ENCODE measurements around the gene URAD. TPM values are rescaled to one million over a fixed set of nuclear protein-coding genes. Genes with fewer than 3 reads are reported as not detected.
A peak's percentile ranks its signal among the peaks of the same experiment; 100 is the strongest.

The URAD gene
- total RNA-seq, 1 donor from 2014 or later: not detected

DNA sequence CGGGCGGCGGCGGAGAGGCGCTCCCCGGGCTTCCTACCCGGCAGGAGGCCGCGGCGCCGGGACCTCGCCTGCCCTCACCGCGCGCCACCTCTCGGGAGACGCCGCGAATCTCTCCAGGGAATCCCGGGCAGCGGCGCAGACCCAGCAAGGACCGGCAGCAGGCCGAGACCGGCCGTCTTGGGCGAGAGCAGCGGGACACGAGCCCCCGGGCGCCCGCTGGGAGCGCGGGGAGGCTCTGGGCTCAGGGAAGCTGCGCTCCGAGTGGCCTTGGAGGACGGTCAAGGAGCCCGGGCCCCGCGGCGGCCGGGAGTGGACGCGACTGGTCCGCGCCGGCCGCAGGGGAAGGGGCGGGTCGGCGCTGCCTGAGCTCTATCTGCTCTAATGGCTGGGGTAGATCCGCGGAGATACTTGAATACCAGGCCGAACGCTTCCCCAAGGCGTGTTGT is 34.1 kb downstream of the URAD start:
- peaks cover 17% of the 10 kb centered on the region for H3K4me1 ChIP-seq
- intact Hi-C loops (cut with micrococcal nuclease): no loop called here
- TF ChIP-seq, protein P1, sequence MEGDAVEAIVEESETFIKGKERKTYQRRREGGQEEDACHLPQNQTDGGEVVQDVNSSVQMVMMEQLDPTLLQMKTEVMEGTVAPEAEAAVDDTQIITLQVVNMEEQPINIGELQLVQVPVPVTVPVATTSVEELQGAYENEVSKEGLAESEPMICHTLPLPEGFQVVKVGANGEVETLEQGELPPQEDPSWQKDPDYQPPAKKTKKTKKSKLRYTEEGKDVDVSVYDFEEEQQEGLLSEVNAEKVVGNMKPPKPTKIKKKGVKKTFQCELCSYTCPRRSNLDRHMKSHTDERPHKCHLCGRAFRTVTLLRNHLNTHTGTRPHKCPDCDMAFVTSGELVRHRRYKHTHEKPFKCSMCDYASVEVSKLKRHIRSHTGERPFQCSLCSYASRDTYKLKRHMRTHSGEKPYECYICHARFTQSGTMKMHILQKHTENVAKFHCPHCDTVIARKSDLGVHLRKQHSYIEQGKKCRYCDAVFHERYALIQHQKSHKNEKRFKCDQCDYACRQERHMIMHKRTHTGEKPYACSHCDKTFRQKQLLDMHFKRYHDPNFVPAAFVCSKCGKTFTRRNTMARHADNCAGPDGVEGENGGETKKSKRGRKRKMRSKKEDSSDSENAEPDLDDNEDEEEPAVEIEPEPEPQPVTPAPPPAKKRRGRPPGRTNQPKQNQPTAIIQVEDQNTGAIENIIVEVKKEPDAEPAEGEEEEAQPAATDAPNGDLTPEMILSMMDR (IDR thresholded peaks at IDR 0.05; ENCODE audit: borderline replicate concordance): no peak
- H3K9me3 ChIP-seq (replicated peaks): peaks cover 9% of the 10 kb centered on the region
- no peak overlapping the region for H3K27ac ChIP-seq (replicated peaks)
- peak overlapping the region; percentile 62 for H3K4me3 ChIP-seq
- H3K27me3 ChIP-seq (ENCODE audit: low read depth): peaks cover 99% of the 10 kb centered on the region
- no peaks in the 10 kb centered on the region for H3K36me3 ChIP-seq
- no peak for DNase-seq

DNA sequence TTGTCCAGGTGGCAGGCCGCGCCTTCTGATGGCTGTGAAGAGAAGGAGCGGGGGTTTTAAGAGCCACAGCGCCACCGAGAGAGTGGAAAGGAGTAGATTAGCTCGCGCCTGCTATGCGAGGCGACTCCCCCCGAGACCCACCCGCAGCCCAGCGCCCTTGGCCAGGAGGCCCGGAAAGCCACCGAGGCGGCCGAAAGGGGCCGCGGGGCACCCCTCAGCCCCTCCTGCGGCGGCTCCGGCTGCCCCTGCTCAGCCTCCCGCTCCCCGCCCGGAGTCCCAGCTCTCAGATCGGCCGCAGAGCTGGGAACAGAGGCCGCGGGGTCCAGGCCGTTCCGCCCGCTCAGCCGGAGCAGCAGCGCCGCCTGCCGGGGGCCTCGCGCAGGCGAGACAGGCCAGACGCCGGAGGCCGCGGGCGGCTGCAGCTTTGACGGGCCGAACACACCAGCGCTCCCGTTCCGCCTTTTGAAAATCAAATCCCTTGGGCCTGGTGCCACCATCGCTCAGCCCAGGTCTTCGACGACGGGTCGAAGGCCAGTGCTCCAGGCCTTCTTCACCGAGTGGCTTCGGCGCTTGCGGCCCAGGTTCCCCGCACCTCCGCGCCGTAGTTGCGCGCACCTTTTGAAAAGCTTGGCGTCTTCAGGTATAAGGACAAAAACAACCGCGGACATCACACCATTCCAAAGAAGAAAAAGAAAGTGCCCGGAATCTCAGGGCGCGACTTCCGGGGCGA is 34.7 kb downstream of the URAD start:
- intact Hi-C loops (cut with micrococcal nuclease): no loop called here

DNA sequence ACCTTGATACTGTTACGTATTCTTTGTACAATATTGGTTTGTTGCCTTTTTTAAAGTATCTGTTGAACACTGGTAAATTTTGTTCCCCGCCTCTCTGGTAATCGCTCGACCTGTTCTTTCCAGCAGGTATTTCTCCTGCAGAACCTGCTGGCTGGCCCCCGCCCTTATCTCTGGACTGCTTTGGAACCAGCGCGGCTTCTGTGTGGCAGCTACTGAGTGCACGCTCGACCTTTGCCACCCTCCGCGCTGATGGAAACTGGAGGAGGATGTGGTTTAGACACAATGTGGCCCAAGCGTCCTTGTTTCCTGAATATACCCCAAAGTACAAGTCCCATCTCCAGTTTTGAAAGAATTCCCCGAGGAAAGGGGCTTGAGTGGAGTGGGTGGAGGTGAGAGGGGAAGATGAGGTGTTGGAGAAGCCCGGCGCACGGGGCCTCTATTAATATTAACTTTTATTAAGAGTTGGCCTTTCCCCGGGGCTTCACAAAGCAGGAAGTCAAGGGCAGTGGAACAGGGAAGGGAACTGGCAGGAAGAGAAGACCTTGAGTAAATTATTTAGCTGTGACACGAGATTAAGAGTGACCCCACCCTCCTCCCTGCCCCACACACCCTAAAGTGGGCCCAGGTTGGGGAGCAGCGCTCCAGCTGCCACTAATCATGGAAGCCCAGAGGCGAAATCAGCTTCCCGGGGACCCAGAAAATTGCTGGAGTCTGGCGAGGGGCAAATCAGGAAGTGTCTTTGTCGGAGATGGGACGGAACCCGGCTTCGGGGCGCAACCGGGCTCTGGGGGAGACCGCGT is 35.4 kb downstream of the URAD start:
- intact Hi-C loops (cut with micrococcal nuclease): no loop called here
- peaks cover 13% of the 10 kb centered on the region for H3K4me1 ChIP-seq
- no peak overlapping the region for H3K27ac ChIP-seq (replicated peaks)
- H3K4me3 ChIP-seq: peak overlapping the region; percentile 62
- peaks cover 9% of the 10 kb centered on the region for H3K9me3 ChIP-seq (replicated peaks)
- DNase-seq: no peak
- H3K36me3 ChIP-seq: no peaks in the 10 kb centered on the region
- H3K27me3 ChIP-seq (ENCODE audit: low read depth): peaks cover 95% of the 10 kb centered on the region
- TF ChIP-seq, protein P1 (IDR thresholded peaks at IDR 0.05; ENCODE audit: borderline replicate concordance): no peak

More for the DNA sequence above, 34.7 kb downstream of the URAD start:
- Histone ChIP-seq H3K4me1 (peaks cover 13% of the 10 kb centered on the region), H3K27me3 (ENCODE audit: low read depth) (peaks cover 99% of the 10 kb centered on the region), H3K4me3 (peak overlapping the region; percentile 62), H3K9me3 (replicated peaks) (peaks cover 9% of the 10 kb centered on the region), H3K27ac (replicated peaks) (no peak overlapping the region), H3K36me3 (no peaks in the 10 kb centered on the region)
- peak; percentile 68 for DNase-seq
- TF ChIP-seq, protein P1 (IDR thresholded peaks at IDR 0.05; ENCODE audit: borderline replicate concordance): peak; percentile 83

DNA sequence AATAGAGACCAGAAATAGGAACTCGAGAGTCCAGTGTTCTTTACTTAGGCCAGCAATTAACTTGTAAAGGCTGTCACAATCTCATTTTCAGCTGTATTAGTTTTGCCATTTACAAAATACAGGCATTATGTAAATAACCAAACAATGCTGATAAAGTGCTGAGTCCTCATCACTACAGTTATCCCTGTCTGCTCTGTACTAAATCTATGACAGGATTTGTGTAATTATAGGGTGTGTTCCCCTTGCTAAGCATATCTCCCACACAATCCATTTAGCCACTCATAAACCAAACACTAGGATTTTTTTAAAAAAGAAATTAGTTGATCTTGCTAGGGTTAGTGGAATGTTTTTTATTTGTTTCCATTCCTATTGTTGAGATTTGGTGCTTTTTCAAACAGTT is 45.5 kb downstream of the URAD start:
- intact Hi-C loops (cut with micrococcal nuclease): no loop called here
- no peak for DNase-seq
- Histone ChIP-seq H3K4me3 (no peak overlapping the region), H3K9me3 (replicated peaks) (peaks cover 26% of the 10 kb centered on the region), H3K27me3 (ENCODE audit: low read depth) (peaks cover 54% of the 10 kb centered on the region), H3K27ac (replicated peaks) (no peak overlapping the region), H3K36me3 (no peaks in the 10 kb centered on the region), H3K4me1 (no peaks in the 10 kb centered on the region)
- TF ChIP-seq, protein P1 (IDR thresholded peaks at IDR 0.05; ENCODE audit: borderline replicate concordance): no peak

DNA sequence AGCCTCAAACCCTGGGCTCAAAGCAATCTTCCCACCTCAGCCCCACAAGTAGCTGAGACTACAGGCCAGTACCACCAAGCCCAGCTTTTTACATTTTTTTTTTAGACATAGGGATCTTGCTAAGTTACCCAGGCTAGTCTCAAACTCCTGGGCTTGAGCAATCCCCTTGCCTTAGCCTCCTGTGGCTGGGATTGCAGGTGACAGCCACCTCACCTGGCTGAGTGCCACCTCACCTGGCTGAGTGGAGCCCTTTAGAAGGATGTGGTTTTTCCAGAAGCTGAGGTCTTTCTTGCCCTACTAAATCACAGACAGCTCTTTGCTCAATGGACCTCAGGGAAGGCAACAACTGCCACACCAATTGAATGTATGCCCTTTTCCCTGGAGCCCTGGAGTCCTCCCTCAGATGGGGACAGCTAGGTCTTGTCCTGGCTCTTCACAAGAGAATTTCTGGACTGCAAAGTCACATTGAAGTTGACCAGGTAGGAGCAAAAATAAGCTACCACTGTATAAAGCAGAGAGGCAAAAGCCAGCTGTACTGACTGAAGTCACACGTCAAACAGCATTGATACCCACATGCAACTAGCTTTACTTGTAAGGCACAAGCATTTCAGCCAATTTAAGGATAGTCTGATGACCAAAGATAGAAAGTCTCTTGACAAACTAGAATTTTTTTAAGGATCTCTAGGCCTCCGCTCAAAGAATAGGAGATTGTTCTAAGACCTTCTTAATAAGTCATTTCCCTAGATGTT is 54.7 kb downstream of the URAD start:
- TF ChIP-seq, protein P1 (IDR thresholded peaks at IDR 0.05; ENCODE audit: borderline replicate concordance): no peak
- no peak for DNase-seq
- Histone ChIP-seq H3K36me3 (no peaks in the 10 kb centered on the region), H3K27ac (replicated peaks) (no peak overlapping the region), H3K4me1 (no peaks in the 10 kb centered on the region), H3K4me3 (no peak overlapping the region), H3K9me3 (replicated peaks) (no peaks in the 10 kb centered on the region), H3K27me3 (ENCODE audit: low read depth) (peaks cover 67% of the 10 kb centered on the region)
- intact Hi-C loops (cut with micrococcal nuclease): no loop called here
